K562 (cell line): Measurements from ENCODE around the gene KLRB1. TPM values are rescaled to one million over a fixed set of nuclear protein-coding genes. Genes with fewer than 3 reads are reported as not detected.

ENCODE experiments used
- BACH1 ChIP-seq: fragments of 200-800 bp; sonication (Bioruptor generic); IDR thresholded peaks from 2 replicates; pipeline ENCODE4 v1.6.1; 2016; ENCODE audit warnings: missing genetic modification characterization, missing compliant biosample characterization
- CBFA2T3 ChIP-seq: fragments of 450-650 bp; IDR thresholded peaks from 2 replicates; pipeline ENCODE4 v1.6.1; 2017
- CBFB ChIP-seq: sonication (generic); formaldehyde crosslinking; IDR thresholded peaks from 2 replicates; pipeline ENCODE4 v1.4.0; 2020; ENCODE audit warnings: mild to moderate bottlenecking, missing genetic modification reagents
- CBX3 ChIP-seq, 2 experiments: IDR thresholded peaks; 1 replicate in 1 of 2; 2 replicates in 1 of 2; pipeline ENCODE4 v1.6.1; 2012; ENCODE audit warnings: inconsistent platforms in 2 of 2, low read length in 2 of 2, borderline replicate concordance in 1 of 2, control low read depth in 1 of 2
- CREB3 ChIP-seq: fragments of 450-650 bp; conservative IDR thresholded peaks from 2 replicates; pipeline ENCODE4 v1.6.1; 2016; ENCODE audit warnings: missing genetic modification characterization, low read depth, mild to moderate bottlenecking, missing compliant biosample characterization, moderate library complexity
- ESRRA ChIP-seq: fragments of 450-650 bp; IDR thresholded peaks from 2 replicates; pipeline ENCODE4 v1.6.1; 2014; ENCODE audit warnings: low read depth, mild to moderate bottlenecking, moderate library complexity, borderline replicate concordance
- ETV6 ChIP-seq, 3 experiments: fragments of 150-350 bp in 1 of 3; sonication (generic) in 1 of 3; formaldehyde crosslinking in 1 of 3; IDR thresholded peaks; 2 replicates each; pipeline versions ENCODE4 v1.6.1 to v1.8.0; 2014 to 2022; ENCODE audit warnings: borderline replicate concordance in 2 of 3, low read depth in 2 of 3, antibody characterized with exemption in 1 of 3, low read length in 1 of 3, mild to moderate bottlenecking in 1 of 3, missing genetic modification reagents in 1 of 3
- HMGN3 ChIP-seq: IDR thresholded peaks from 2 replicates; pipeline ENCODE4 v1.6.1; 2011; ENCODE audit warnings: borderline replicate concordance, low read depth, mild to moderate bottlenecking, mixed read lengths, low read length; ENCODE audit not compliant: insufficient read length; ENCODE audit errors: extremely low read depth
- KDM5B ChIP-seq: fragments of 200-600 bp; sonication (generic); IDR thresholded peaks from 2 replicates; pipeline ENCODE4 v1.6.1; 2012; ENCODE audit warnings: low read depth, mild to moderate bottlenecking, moderate library complexity, low read length, control low read depth, inconsistent platforms; ENCODE audit not compliant: insufficient replicate concordance
- KLF16 ChIP-seq: IDR thresholded peaks from 2 replicates; pipeline ENCODE4 v1.6.1; 2016; ENCODE audit warnings: antibody characterized with exemption
- MCM7 ChIP-seq, 2 experiments: fragments of 450-650 bp; IDR thresholded peaks; 2 replicates each; pipeline ENCODE4 v1.6.1; 2016 to 2018
- NR2C2 ChIP-seq, 2 experiments: fragments of 200-800 bp in 1 of 2; sonication (Bioruptor generic) in 1 of 2; sonication (generic) in 1 of 2; formaldehyde crosslinking in 1 of 2; IDR thresholded peaks; 2 replicates each; pipeline versions ENCODE4 v1.6.1 to v1.8.0; 2016 to 2022; ENCODE audit warnings: mild to moderate bottlenecking in 1 of 2, missing compliant biosample characterization in 1 of 2, missing genetic modification characterization in 1 of 2, missing genetic modification reagents in 1 of 2
- PBX2 ChIP-seq, 2 experiments: IDR thresholded peaks in 1 of 2; conservative IDR thresholded peaks in 1 of 2; 2 replicates each; pipeline ENCODE4 v1.6.1; 2016; ENCODE audit warnings: low read depth in 2 of 2, mild to moderate bottlenecking in 1 of 2, missing compliant biosample characterization in 1 of 2, missing genetic modification characterization in 1 of 2, moderate library complexity in 1 of 2
- PCBP2 ChIP-seq: fragments of 200-400 bp; formaldehyde crosslinking; IDR thresholded peaks from 2 replicates; pipeline ENCODE4 v1.6.1; 2018; ENCODE audit warnings: low read length, low read depth, mild to moderate bottlenecking, moderate library complexity; ENCODE audit not compliant: poor library complexity, severe bottlenecking
- SP1 ChIP-seq: sonication (generic); formaldehyde crosslinking; IDR thresholded peaks from 2 replicates; pipeline ENCODE4 v1.8.1; 2022; ENCODE audit warnings: mild to moderate bottlenecking, missing genetic modification reagents
- SPI1 ChIP-seq: IDR thresholded peaks from 2 replicates; pipeline ENCODE4 v1.6.1; 2011; ENCODE audit warnings: low read depth, low read length, control low read depth, borderline replicate concordance
- SUPT5H ChIP-seq: fragments of 450-650 bp; IDR thresholded peaks from 2 replicates; pipeline ENCODE4 v1.6.1; 2016
- TARDBP ChIP-seq: fragments of 450-650 bp; IDR thresholded peaks from 2 replicates; pipeline ENCODE4 v1.6.1; 2016
- TBP ChIP-seq: optimal IDR thresholded peaks from 2 replicates; pipeline ENCODE3; 2011; ENCODE audit warnings: low read depth, low read length, improper control_type of control experiment
- ZBTB34 ChIP-seq: fragments of 250-450 bp; sonication (Bioruptor Pico); IDR thresholded peaks from 2 replicates; pipeline ENCODE4 v1.8.0; 2021; ENCODE audit warnings: mild to moderate bottlenecking, moderate library complexity
- ZFX ChIP-seq: sonication (generic); formaldehyde crosslinking; IDR thresholded peaks from 2 replicates; pipeline ENCODE4 v1.8.0; 2022; ENCODE audit warnings: mild to moderate bottlenecking, missing genetic modification reagents, moderate library complexity
- ZNF431 ChIP-seq: sonication (generic); formaldehyde crosslinking; IDR thresholded peaks from 2 replicates; pipeline ENCODE4 v1.8.0; 2022; ENCODE audit warnings: mild to moderate bottlenecking, missing genetic modification reagents
- polyA plus RNA-seq, 8 experiments: library from polyadenylated mRNA; depleted of rRNA in 4 of 8; stranded (reverse) in 5 of 8; unstranded in 3 of 8; fragments of >200 nt; fragmentation: Nextera tagmentation in 2 of 8; fragmentation: Illumina TruSeq in 1 of 8; extraction: Ambion mirVana in 2 of 8; extraction: Trizol in 1 of 8; gene quantifications; 2 replicates each; pipeline versions ENCODE4 v1.2.1 to v1.2.3, GENCODE V29; 2011 to 2014; ENCODE audit warnings: inconsistent platforms in 1 of 8, missing spikeins in 1 of 8
- total RNA-seq, 7 experiments: library from RNA; depleted of rRNA in 6 of 7; stranded (reverse); fragments of >200 nt in 6 of 7; fragmentation: Illumina TruSeq in 2 of 7; extraction: Trizol in 2 of 7; gene quantifications; 2 replicates each; pipeline versions ENCODE4 v1.2.1 to v1.2.3, GENCODE V29; 2011 to 2021; ENCODE audit warnings: low replicate concordance in 1 of 7

Gene KLRB1
- total and polyA plus RNA-seq, 9 of the 15 experiments (the other 6 are each of a cell fraction or from before 2014, with no cell fraction given) = not detected

GRCh38 chr12:9647825-9648700, 40.3 kb upstream of the KLRB1 start (continued):
- TF ChIP-seq ZNF431 (CRISPR knock-in tag) (0 out of 2 replicates have a peak, but pooled peaks have one; percentile 79), KDM5B (peak; percentile 68), ZBTB34 (CRISPR knock-in tag) (no peak), SPI1 (peak; percentile 21; the same call in 1 of the 2 replicates), ETV6 (IDR thresholded peaks at IDR 0.05; ENCODE audit: borderline replicate concordance in 1 of 2, low read depth in 2 of 2, low read length in 1 of 2) (no peak), ETV6 (CRISPR knock-in tag; IDR thresholded peaks at IDR 0.05; ENCODE audit: borderline replicate concordance) (no peak), ESRRA (no peak), TARDBP (no peak), CBFA2T3 (no peak), KLF16 (no peak), PCBP2 (no peak), CBFB (no peak), ZFX (CRISPR knock-in tag) (peak; percentile 82), NR2C2 (CRISPR knock-in tag; IDR thresholded peaks at IDR 0.05) (no peak), NR2C2 (tag; IDR thresholded peaks at IDR 0.05) (peak; percentile 76), SP1 (CRISPR knock-in tag) (peak; percentile 47; the same call in 1 of the 2 replicates), PBX2 (CRISPR knock-in tag; IDR thresholded peaks at IDR 0.05; ENCODE audit: low read depth) (no peak), PBX2 (tag; conservative IDR thresholded peaks at IDR 0.05; ENCODE audit: low read depth) (no peak), TBP (peak; percentile 46), SUPT5H (0 out of 2 replicates have a peak, but pooled peaks have one; percentile 11), BACH1 (no peak), CBX3 (IDR thresholded peaks at IDR 0.05; ENCODE audit: borderline replicate concordance in 1 of 2, low read length in 2 of 2) (peak in 1 of 2 experiments; percentile 41; a peak in 1 of 3 replicates), CREB3 (tag) (no peak), MCM7 (IDR thresholded peaks at IDR 0.05) (no peak), HMGN3 (peak; percentile 77)
